Measurements from ENCODE around the gene CELSR1.
"Not testable (repeated sequence)": the region's sequence is repeated elsewhere in the genome, so short reads cannot be mapped to it uniquely, and the experiment has no call there.

CELSR1 gene

DNA sequence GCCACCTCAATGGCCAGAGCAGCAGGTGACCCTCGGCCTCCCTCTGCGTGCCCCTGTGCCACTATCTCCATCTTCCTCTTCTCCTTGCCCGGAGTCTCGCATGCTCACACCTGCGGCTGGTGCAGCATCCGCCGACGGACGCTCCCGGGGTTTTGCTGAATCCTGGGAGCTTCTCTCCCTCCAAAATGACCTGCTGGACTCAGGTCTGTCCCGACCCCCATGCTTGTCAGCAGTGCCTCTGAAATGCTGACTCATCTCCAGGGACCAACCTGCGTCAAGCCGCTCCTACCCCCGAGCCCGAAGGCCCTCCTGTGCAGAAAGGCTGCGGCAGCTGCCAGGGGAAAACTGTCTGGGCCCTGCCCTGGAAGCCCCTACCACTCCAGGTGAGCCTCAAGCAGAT is 58.4 kb downstream of the CELSR1 start:
- no peak for DNase-seq

DNA sequence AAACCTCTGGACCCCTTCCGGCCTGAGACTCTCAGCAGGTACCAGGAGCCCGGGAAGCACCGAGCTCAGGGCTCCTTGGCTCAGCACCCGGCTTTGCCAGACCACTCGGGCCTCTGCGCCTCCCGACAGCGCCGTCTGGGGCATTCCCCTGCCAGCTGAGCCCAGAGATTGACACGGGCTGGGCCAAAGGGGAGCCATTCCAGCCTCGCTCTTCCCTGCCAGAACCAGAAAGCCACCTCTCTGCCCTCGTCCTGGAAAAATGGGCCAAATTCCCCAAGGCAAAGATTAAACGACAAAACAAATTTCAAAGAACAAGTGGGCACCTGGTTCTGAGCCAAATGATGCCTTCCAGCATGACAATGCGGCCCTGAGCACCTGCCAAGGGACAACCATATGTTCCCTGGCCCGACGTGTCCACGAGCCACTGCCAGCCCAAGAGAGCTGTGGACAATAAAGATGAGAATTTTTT is 59.3 kb downstream of the CELSR1 start:
- DNase-seq = no peak

DNA sequence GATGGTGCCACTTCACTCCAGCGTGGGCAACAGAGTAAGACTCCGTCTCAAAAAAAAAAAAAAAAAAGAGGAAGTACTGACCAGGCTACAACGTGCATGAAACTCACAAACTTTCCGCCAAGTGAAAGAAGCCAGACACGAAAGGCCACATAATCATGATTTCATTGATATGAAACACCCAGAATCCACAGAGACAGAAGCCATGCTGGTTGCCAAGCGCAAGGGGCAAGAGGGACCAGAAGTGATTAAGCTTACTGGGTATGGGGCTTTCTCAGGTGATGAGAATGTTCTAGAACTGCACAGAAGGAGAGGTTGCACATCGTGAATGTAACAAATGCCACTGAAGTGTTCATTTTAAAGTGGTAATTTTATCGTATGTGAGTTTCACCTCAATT is 60.9 kb downstream of the CELSR1 start:
- no peak for DNase-seq

DNA sequence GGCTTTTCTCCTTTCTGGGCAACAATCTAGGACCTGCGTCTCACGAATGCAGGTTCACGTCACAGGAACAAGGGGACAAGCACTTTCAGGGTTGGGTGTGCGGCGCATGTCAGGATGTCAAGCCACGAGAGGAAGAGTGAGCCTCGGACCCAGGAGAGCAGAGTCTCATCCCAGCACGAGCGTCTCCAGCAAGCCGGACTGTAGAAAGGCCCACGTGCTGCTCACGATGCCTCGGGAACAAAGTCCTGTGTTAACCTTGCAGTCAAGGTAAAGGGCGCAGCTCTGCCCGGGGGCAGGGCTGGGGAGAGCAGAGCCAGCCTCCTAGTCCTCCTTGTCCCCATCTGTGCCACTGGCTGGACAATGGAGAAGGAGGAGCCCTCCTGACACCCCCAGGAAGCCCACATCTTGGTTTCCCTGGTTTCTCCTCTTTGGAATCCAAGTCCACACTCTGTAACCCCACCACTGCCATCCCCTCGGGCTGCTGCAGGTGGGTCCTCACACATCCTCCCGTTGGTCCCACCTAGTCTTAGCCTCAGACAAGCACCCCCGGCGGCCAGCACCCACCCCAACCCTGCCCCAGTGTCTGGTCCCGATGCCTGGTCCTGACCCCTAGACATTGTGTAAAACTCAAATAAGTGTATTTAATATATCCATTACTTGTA is 63.4 kb downstream of the CELSR1 start:
- DNase-seq = no peak

DNA sequence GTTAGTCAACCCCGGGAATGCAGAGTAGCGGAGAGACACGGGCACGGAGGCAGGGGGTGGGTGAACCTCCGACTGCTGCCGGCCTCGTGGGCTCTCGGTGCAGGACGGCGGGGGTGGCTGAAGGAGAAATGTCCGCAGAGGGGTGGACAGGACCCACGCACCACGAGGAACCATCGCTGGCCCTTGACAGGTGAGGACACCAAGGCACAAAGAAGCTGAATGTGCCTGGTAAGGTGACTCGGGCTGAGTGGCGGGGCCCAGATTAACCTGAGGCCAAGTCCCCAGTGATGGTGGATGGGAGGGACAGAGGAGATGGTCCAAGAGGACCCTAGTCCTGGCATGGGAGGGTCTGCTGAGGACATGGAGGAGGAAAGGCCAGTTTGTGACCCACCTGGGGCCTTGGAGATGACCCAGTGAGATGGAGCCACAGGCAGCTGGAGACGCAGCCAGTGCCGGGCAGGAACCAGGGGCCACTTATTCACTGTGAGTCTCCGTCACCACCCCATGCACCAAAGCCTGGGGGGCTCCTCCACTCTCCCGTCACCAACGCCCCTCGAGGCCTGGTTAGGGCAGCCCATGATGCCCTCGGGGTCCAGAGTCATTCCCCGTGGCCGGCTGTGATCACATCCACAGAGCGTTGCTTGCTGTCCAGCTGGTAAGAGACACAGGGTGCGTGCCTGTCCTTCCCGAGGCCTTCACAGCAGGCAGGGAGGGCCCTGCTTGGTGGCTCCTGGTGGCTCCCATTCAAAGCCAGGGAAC is 64.2 kb downstream of the CELSR1 start:
- DNase-seq = no peak

DNA sequence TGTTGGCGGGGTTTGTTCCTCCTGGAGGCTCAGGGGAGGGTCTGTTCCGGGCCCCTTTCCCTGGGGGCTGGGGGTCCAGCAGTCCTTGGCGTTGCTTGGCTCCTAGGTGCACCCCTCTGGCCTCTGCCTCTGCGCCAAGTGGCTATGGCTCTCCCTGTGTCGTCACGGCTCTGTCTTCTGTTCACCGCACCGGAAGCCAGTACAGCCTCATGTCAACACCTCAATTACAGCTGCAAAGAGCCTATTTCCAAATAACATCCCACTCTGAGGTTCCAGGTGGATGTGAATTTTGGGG is 64.8 kb downstream of the CELSR1 start:
- no peak for DNase-seq

DNA sequence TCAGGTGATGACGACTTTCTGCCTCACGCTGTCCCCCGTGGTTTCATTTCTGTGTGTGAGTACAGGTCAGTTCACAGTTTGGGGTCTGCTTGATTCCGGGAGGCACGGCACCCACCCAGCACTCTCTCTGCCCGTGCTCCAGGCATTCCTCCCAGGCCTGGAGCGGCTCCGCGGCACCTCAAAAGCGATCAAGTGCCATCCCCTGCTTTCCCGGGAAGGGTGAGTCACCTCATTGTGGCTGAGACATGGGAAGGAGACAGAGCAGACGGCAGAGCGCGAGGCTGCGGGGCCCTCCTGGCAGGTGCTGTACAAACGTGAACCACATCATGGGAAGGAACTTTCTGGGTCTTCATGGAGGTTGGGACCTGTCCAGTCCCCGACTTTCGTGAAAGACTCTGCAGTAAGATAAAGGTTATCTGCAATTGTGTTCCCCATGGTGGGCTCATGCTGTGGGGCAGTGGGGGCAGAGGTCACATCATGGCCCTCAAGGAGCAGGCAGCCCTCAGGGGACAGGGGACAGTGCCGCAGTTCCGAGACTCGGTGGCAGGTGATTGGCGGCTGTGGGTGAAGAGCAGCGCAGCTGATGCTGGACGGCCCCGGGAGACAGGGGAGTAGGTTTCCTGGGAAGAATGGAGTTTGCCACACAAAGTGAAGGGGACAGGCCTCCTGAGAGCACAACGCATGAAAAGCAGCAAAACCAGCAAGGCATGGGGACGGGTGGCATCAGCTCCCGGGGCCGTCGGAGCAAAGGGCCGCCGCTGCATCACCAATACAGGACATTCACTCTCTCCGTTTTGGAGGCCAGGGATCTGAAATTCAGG is 65.3 kb downstream of the CELSR1 start:
- DNase-seq = no peak

DNA sequence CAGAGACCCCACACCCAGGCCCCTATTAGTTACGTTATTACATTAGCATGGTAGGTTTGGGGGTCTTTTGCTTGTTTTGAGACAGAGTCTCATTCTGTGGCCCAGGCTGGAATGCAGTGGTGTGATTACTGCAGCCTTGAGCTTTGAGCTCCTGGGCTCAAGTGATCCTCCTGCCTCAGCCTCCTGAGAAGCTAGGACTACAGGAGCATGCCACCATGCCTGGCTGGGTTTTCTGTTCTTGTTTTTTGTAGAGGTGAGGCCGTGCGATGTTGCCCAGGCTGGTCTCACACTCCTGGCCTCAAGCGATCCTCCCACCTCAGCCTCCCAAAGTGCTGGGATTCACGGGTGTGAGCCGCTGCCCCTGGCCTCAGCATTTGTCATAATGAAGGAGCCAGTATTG is 66.1 kb downstream of the CELSR1 start:
- DNase-seq = not testable (repeated sequence)

DNA sequence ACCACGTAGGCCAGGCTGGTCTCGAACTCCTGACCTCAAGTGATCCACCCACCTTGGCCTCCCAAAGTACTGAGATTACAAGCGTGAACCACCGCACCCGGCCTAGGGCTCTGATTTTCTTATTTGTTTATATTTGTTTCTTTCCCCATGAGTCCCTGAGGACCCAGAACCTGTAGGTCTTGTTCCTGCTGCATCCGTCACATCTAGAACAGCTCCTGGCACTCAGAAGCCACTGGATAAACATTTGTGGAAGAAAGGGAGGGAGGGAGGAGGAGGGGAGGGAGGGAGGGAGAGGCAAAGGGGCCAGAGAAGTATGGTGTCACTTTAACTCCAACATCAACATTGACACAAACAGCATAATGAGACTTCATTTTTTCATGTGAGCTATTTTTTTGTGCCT is 67.7 kb downstream of the CELSR1 start:
- DNase-seq = no peak

DNA sequence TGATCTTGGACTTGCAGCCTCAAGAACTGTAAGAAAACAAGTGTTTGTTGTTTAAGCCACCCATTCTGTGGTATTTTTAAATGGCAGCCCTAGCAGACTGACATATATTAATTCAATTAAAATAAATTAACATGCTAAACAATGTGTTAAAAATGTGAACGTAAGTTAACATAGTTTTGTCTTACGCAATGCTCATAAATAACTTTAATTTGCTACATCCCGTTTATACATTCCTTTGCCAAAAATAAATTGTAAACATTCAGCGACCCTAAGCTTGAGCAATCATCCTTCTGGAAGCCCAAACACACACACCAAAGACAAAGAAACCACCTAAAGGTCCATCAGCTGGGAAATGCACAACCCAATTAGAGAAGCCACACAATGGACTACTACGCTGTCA is 70.4 kb downstream of the CELSR1 start:
- no peak for DNase-seq

DNA sequence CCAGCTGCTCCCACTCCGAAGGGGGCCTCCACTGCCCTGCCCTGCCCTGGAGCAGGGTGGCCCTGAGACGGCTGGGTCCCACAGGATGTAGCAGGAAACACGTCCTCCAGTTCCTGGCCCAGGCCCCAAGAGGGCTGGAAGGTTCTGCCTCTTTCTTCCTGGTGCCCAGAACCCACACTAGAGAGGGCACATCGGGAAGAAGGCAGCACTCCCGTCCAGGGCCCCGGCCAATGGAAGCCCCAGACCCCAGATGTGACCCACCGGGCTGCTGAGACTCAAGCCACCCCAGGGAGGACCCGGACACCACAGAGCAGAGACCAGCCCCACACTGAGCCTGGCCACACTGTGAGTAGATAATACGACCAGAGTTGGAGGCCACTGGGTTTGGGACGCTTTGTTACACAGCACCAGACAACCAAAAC is 71.2 kb downstream of the CELSR1 start:
- no peak for DNase-seq

DNA sequence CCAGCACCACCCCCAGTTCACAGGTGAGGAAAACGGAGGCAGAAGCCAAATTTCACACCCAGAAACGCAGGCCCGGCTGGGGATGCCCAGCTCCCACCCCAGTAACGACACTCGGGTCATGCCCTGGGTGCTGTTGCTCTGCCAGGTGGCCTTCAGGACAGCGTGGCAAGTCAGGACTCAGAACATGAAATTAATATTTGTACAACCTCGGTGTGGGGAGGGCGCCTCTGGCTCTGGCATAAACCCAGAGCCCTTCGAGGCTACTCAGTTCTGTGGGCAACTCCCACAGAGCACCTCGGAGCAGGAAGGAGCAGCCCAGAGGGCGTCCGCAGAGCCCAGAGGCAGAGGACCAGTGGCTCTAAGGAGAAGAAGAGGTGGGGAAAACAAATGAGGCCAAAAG is 71.6 kb downstream of the CELSR1 start:
- no peak for DNase-seq

DNA sequence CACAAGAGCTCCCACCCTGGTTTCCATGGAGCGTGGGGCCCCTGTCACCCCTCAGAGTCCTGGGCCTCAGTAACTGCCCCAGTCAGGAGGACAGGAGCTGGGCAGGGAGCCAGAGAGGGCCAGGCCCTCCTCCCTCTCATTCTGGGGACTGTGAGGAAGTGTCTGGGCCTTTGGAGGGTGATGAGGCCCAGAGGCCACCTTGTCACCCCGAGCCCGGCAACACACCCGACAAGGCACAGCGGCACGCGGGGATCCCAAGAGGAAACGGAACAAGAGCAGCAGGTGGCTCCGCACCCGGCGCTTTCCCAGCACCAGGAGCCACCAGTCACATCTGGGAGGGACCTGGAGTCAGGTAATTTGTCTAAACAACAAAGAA is 72.1 kb downstream of the CELSR1 start:
- no peak for DNase-seq

DNA sequence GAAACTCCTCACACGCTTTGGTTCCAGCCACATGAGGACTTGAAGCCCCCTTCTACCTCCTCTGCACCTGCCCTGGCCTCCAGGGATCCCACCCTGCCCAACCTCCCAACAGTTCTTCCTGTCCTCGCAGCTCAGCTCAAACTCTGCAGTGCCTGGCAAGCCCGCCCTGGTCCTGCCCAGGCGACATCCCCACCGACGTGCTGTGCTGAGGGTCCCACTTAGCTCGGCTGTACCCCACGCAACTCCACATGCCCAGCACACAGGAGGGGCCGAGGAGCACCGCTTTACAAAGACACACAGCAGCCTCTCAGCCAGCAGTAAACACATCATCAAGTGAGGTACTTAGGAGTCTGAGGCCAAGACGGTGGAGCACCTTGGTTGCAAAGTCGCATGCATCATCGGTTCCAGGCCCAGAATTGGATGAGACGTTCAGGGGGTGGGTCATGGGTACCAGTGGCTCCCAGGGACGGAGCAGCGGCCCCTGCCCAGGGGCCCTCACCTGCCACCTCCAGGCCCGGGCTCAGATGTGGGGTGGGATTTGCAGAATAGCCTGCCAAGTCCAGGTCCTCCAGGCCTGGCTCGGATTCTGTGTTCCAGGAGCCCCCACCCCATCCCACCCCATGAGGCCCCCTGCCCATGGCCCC is 72.6 kb downstream of the CELSR1 start:
- DNase-seq = no peak

DNA sequence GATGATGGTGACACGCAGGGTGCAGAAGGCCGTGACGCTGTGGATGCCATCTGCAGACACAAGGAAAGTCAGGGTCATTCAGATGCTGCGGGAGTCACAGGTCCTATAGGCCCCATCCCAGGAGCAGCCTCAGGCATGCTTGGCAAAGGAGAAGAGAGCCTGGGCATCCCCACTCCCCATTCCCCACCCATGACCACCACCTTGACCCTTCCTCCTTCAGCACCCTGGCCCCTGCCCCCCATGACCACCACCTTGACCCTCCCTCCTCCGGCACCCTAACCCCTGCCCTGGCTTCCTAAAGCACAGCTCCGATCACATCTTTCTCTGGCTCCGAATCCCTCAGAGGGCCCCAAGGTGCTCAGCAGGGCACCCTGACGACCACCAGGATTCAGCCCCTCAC is 73.1 kb downstream of the CELSR1 start:
- DNase-seq = no peak

DNA sequence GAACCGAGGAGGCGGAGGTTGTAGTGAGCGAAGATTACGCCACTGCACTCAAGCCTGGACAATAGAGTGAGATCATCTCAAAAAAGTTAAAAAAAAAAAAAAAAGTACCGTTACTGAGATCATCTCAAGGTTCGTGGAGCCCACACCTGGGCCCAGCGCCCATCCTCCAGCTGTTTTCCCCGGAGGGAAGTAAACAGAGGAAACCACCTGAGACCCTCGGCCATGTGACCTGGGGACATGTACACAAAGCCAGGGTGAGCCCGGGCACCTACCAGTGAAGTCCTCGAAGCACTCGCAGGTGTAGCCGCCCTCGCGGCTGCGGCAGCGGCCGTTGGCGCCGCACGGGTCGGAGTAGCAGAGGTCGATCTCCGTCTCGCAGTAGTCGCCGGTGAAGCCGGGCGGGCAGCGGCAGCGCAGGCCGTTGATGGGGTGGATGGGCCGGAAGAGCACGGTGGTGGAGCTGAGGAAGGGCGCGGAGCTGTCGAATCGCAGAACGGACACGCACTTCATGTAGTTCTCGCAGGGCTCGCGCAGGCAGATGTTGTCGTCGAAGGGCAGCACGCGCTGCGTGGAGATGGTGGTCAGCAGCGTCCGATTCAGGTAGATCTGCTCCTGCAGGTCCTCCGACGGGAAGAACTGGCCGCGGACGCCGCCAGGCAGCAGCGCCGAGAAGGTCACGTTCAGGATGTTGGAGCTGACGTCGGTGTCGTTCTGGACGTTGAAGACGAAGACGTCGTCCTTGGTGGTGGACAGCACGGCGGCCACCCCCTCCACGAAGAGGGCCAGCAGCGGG is 73.8 kb downstream of the CELSR1 start:
- DNase-seq = no peak

DNA sequence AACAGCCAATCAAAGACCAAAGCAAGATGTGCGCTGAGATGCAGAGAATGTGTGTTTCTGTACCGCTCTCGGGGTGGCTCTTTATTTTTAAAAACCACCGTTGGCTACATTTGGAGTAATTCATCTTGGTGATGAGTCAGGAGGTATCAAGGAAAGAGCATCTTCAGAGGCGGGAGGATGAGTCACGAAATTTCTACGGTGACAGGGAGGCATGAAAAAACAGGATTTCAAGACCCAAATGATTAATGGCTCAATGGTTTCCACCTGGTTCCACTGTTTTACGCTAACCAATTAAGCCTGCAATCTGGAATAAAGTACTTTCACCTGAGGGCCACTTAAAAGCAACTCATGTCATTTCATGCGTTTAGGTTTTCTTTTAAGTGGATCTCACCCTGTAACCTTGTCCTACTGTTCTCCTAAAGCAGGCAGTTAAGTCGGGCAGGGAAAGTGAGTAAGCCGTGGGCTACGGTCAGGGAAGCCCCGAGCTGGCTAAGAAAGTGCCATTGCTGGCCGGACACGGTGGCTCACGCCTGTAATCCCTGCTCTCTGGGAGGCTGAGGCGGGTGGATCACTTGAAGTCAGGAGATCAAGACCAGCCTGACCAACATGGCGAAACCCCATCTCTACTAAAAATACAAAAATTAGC is 74.6 kb downstream of the CELSR1 start:
- DNase-seq = no peak

DNA sequence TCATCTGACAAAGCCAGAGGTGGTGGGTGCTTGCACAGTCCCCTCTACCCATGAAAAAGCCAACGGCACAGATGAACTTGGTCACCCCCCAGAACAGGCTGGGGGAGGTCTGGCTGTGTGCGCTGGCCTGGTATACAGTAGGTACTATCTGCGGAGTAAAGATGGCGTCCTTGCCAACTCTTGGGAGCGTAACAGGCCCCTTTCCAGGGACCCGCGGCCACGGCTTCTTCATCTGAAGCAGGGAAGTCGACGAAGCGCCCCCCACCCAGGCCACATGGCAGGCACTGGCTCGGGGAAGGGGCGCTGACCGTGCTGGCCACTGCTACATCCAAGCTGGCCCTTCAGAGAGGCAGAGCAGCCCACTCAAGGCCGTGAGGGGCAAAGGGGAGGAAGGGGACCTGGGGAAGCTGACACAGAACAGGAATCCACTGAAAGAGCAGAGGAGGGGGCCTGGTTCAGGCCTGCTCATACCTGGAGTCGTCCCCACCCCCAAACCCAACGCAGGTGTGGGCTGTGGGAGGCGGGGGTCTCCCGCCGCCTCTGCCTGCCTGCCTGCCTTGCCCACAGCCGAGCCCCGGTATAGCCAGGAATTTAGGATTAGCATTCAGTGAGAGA is 75.7 kb downstream of the CELSR1 start:
- DNase-seq = no peak

DNA sequence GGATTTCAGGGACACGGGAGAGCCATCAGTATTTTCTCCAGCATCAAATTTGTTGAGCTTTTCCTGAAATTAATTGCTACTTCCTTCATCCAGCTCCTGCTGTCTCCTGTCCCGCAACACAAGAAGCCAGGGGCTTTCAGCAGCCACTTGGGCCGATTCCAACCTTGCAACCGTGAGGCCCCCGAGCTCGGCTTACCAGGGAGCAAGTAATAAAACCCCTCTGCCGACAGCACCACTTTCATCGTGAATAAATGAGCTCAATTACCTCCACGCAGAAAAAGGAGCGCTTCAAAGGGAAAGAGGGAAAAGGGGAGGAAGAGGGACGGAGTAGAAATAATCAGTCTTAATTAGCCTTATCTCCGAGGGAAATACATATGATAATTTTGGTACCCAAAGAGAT is 76.6 kb downstream of the CELSR1 start:
- DNase-seq = no peak

DNA sequence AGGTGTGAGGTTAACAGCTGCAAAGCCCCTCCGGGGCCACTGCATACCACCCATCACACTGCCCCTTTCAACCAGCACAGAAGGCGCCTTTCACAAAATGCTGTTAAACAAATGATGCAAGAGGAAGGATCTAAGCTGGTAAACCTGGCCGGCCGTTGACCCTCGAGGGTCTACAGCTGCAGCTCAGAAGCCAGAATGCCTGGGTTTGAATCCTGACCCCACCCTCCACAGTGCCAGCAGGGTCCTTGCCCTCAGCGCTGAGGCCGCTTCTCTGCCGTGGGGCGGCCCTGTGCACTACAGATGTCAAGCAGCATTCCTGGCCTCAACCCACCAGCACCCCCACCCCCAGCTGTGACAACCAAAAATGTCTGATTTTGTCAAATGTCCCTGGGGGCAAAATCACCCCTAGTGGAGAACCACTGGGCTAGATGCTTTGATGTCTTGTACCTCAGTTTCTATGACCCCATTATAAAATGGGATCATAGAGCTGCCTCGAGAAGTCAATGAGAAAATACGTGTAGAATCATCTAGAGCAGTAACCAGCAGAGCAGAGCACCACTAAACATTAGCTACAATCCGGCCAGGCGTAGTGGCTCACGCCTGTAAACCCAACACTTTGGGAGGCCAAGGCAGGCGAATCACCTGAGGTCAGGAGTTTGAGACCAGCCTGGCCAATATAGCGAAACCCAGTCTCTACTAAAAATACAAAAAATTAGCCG is 77.9 kb downstream of the CELSR1 start:
- DNase-seq = no peak

DNA sequence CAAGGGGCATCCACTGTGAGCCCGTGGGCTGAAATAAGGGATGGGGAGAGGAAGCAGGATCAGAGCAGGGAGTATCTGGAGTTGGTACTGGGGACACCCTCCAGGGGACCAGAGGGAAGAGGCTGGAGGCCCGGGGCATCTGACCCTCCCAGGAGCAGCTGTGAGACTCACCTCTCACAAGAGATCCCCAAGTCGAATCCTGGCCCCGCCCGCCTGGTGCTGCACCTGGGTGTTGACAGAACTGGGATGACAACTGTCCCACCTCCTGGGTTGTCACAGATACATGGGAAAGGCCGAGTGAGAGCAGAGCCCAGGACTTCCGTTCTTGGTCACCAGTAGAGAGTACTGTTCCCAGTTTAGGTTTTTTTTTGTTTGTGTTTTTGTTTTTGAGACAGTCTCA is 78.9 kb downstream of the CELSR1 start:
- no peak for DNase-seq

All from effector CD4-positive, alpha-beta T cell (primary cell).